Measurements from ENCODE around the gene CTNS. TPM values are rescaled to one million over a fixed set of nuclear protein-coding genes. Genes with fewer than 3 reads are reported as not detected.

Gene CTNS
- total RNA-seq, 6 experiments from 2014 or later, result 8.8 to 10.2 (median 9.0) TPM

- Mint-ChIP-seq H3K4me3 (no peak overlapping the region), H3K27ac (no peak overlapping the region), H3K36me3 (ENCODE audit: low read depth) (no peaks in the 10 kb centered on the region), H3K4me1 (ENCODE audit: low read depth) (peaks cover 12% of the 10 kb centered on the region), H3K27me3 (ENCODE audit: insufficient read depth) (peaks cover 3% of the 10 kb centered on the region), H3K9me3 (no peaks in the 10 kb centered on the region)
- TF ChIP-seq CTCF (IDR thresholded peaks at IDR 0.05), result no peak
- DNase-seq, result no peak
Measured at GRCh38 chr17:3600529-3601205, 35.9 kb upstream of the CTNS start.

GRCh38 chr17:3602499-3602898 is 34.1 kb upstream of the CTNS start:
- DNase-seq, result no peak
- Mint-ChIP-seq H3K36me3 (ENCODE audit: low read depth) (no peaks in the 10 kb centered on the region; the same call in 1 of the 2 replicates), H3K27ac (no peak overlapping the region), H3K27me3 (ENCODE audit: insufficient read depth) (peaks cover 3% of the 10 kb centered on the region), H3K4me3 (no peak overlapping the region), H3K4me1 (ENCODE audit: low read depth) (peaks cover 12% of the 10 kb centered on the region), H3K9me3 (no peaks in the 10 kb centered on the region)
- TF ChIP-seq CTCF (IDR thresholded peaks at IDR 0.05), result peak; percentile 73

- peak overlapping the region; percentile 75 for H3K27ac Mint-ChIP-seq
- no peak for TF ChIP-seq CTCF (IDR thresholded peaks at IDR 0.05)
- peaks cover 3% of the 10 kb centered on the region for H3K27me3 Mint-ChIP-seq (ENCODE audit: insufficient read depth)
- H3K9me3 Mint-ChIP-seq, result no peaks in the 10 kb centered on the region
- DNase-seq, result peak; percentile 86
- peaks cover 2% of the 10 kb centered on the region for H3K36me3 Mint-ChIP-seq (ENCODE audit: low read depth)
- no peak overlapping the region for H3K4me3 Mint-ChIP-seq
- peaks cover 12% of the 10 kb centered on the region for H3K4me1 Mint-ChIP-seq (ENCODE audit: low read depth)
Measured at GRCh38 chr17:3603119-3603869, 33.3 kb upstream of the CTNS start.

- TF ChIP-seq CTCF (IDR thresholded peaks at IDR 0.05), result no peak
- no peak for DNase-seq
- H3K36me3 Mint-ChIP-seq (ENCODE audit: low read depth), result peaks cover 5% of the 10 kb centered on the region
- no peak overlapping the region for H3K4me3 Mint-ChIP-seq
- H3K9me3 Mint-ChIP-seq, result no peaks in the 10 kb centered on the region
- peaks cover 12% of the 10 kb centered on the region for H3K4me1 Mint-ChIP-seq (ENCODE audit: low read depth)
- peaks cover 3% of the 10 kb centered on the region for H3K27me3 Mint-ChIP-seq (ENCODE audit: insufficient read depth)
- H3K27ac Mint-ChIP-seq, result peak overlapping the region; percentile 75
Measured at GRCh38 chr17:3603870-3604259, 32.7 kb upstream of the CTNS start.

GRCh38 chr17:3609689-3610088 is 26.9 kb upstream of the CTNS start:
- TF ChIP-seq CTCF (IDR thresholded peaks at IDR 0.05), result no peak
- H3K9me3 Mint-ChIP-seq, result no peaks in the 10 kb centered on the region
- no peak overlapping the region for H3K4me3 Mint-ChIP-seq
- no peaks in the 10 kb centered on the region for H3K27me3 Mint-ChIP-seq (ENCODE audit: insufficient read depth)
- DNase-seq, result no peak
- no peak overlapping the region for H3K27ac Mint-ChIP-seq
- peaks cover 23% of the 10 kb centered on the region for H3K36me3 Mint-ChIP-seq (ENCODE audit: low read depth)
- no peaks in the 10 kb centered on the region for H3K4me1 Mint-ChIP-seq (ENCODE audit: low read depth)

Data from HFFc6 (cell line).